OCI-LY3 (cell line): ENCODE results near the gene TMEM164.
A peak's percentile ranks its signal among the peaks of the same experiment; 100 is the strongest.

Source experiments
- H2AFZ ChIP-seq: fragments of 200-600, 300-600 bp; shearing (Covaris generic); 2 replicates; pipeline ENCODE4 v1.6.0; 2014; ENCODE audit warnings: antibody characterized with exemption, low read depth, low read length
- H3K27ac ChIP-seq: fragments of 200-600, 300-600 bp; sonication (generic); 2 replicates; pipeline ENCODE4 v1.5.1; 2014; ENCODE audit warnings: mild to moderate bottlenecking, low read length, moderate library complexity, mixed read lengths
- H3K27me3 ChIP-seq: fragments of 200-600, 300-600 bp; sonication (generic); 2 replicates; pipeline ENCODE4 v1.6.1; 2014; ENCODE audit warnings: low read depth, low read length, mixed read lengths
- H3K36me3 ChIP-seq: fragments of 200-600, 300-600 bp; sonication (generic); replicated peaks from 2 replicates; pipeline ENCODE3; 2014; ENCODE audit warnings: low read depth, low read length, mixed read lengths
- H3K4me1 ChIP-seq: fragments of 300-600, 200-600 bp; sonication (generic); 2 replicates; pipeline ENCODE4 v1.6.1; 2014; ENCODE audit warnings: low read length, mixed read lengths
- H3K4me2 ChIP-seq: fragments of 200-600, 300-600 bp; sonication (generic); 2 replicates; pipeline ENCODE4 v1.6.1; 2014; ENCODE audit warnings: low read length, mixed read lengths
- H3K4me3 ChIP-seq: fragments of 300-600, 200-600 bp; sonication (generic); 2 replicates; pipeline ENCODE4 v1.5.1; 2014; ENCODE audit warnings: antibody characterized with exemption, mild to moderate bottlenecking, low read length, moderate library complexity
- H3K79me2 ChIP-seq: fragments of 300-600, 200-600 bp; shearing (Covaris generic); 2 replicates; pipeline ENCODE4 v1.6.1; 2014; ENCODE audit warnings: mild to moderate bottlenecking, low read length, mixed read lengths
- H3K9ac ChIP-seq: fragments of 300-600, 200-600 bp; shearing (Covaris generic); 2 replicates; pipeline ENCODE4 v1.6.0; 2014; ENCODE audit warnings: mild to moderate bottlenecking, low read length, moderate library complexity
- H3K9me3 ChIP-seq: fragments of 200-600, 300-600 bp; shearing (Covaris generic); 2 replicates; pipeline ENCODE4 v1.6.1; 2014; ENCODE audit warnings: low read length, mixed read lengths; ENCODE audit not compliant: insufficient read depth
- H4K20me1 ChIP-seq: fragments of 200-600, 300-600 bp; sonication (generic); 2 replicates; pipeline ENCODE4 v1.6.1; 2016; ENCODE audit warnings: low read length, mixed read lengths; ENCODE audit not compliant: insufficient read depth
- EZH2phosphoT487 ChIP-seq: fragments of 200-600 bp; shearing (Covaris generic); IDR thresholded peaks from 2 replicates; pipeline ENCODE4 v1.6.1; 2018; ENCODE audit warnings: antibody characterized with exemption, mixed run types, low read depth
- TF ChIP-seq, protein P1 (sequence below): fragments of 200-600, 300-600 bp; sonication (generic); IDR thresholded peaks from 2 replicates; pipeline ENCODE4 v1.5.1; 2014; ENCODE audit warnings: antibody characterized with exemption, low read length, low read depth

The TMEM164 gene

GRCh38 chrX:110163488-110163887 lies 160.6 kb downstream of the TMEM164 start:
- H3K9me3 ChIP-seq = no peaks in the 10 kb centered on the region
- no peaks in the 10 kb centered on the region for H3K27me3 ChIP-seq

GRCh38 chrX:110167952-110168451 lies 165.1 kb downstream of the TMEM164 start:
- no peak overlapping the region for H3K9ac ChIP-seq
- TF ChIP-seq, protein P1, sequence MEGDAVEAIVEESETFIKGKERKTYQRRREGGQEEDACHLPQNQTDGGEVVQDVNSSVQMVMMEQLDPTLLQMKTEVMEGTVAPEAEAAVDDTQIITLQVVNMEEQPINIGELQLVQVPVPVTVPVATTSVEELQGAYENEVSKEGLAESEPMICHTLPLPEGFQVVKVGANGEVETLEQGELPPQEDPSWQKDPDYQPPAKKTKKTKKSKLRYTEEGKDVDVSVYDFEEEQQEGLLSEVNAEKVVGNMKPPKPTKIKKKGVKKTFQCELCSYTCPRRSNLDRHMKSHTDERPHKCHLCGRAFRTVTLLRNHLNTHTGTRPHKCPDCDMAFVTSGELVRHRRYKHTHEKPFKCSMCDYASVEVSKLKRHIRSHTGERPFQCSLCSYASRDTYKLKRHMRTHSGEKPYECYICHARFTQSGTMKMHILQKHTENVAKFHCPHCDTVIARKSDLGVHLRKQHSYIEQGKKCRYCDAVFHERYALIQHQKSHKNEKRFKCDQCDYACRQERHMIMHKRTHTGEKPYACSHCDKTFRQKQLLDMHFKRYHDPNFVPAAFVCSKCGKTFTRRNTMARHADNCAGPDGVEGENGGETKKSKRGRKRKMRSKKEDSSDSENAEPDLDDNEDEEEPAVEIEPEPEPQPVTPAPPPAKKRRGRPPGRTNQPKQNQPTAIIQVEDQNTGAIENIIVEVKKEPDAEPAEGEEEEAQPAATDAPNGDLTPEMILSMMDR = peak; percentile 63
- no peak for TF ChIP-seq EZH2phosphoT487
- H3K27me3 ChIP-seq = no peaks in the 10 kb centered on the region
- H3K79me2 ChIP-seq = no peaks in the 10 kb centered on the region
- H3K27ac ChIP-seq = no peak overlapping the region
- H3K4me2 ChIP-seq = no peak overlapping the region
- no peaks in the 10 kb centered on the region for H4K20me1 ChIP-seq
- H3K4me1 ChIP-seq = peaks cover 35% of the 10 kb centered on the region
- H3K9me3 ChIP-seq = no peaks in the 10 kb centered on the region
- H2AFZ ChIP-seq = no peak overlapping the region
- no peak overlapping the region for H3K4me3 ChIP-seq
- peaks cover 9% of the 10 kb centered on the region for H3K36me3 ChIP-seq

More at GRCh38 chrX:110163488-110163887, 160.6 kb downstream of the TMEM164 start:
- H3K79me2 ChIP-seq = no peaks in the 10 kb centered on the region
- TF ChIP-seq EZH2phosphoT487 = no peak
- TF ChIP-seq, protein P1 = no peak
- no peak overlapping the region for H3K4me3 ChIP-seq
- H3K4me2 ChIP-seq = no peak overlapping the region
- no peak overlapping the region for H3K9ac ChIP-seq
- peaks cover 34% of the 10 kb centered on the region for H3K4me1 ChIP-seq
- H4K20me1 ChIP-seq = peaks cover 10% of the 10 kb centered on the region; the same call in 1 of the 2 replicates
- no peak overlapping the region for H2AFZ ChIP-seq
- H3K36me3 ChIP-seq = no peaks in the 10 kb centered on the region
- H3K27ac ChIP-seq = no peak overlapping the region

DNA sequence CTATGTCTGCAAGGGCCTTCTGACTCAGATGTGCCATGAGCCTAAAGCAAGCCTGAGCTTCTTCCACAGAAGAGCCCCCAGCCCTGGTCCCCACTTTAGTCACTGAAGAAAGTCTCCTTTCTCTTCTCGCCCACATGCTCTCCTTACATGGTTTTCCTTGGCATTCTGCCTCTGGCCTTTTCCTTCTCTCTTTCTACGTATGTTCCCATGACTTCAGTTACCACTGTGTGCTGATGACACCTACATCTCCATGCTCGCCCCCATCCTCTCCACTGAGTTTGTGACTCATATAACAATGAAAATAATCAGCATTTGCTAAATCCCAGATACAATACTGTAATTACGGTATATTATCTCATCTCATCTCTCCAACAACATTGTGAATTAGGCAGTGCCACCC lies 165.7 kb downstream of the TMEM164 start:
- no peaks in the 10 kb centered on the region for H3K9me3 ChIP-seq
- no peak overlapping the region for H3K9ac ChIP-seq
- H3K36me3 ChIP-seq = peaks cover 12% of the 10 kb centered on the region
- no peak overlapping the region for H3K27ac ChIP-seq
- no peaks in the 10 kb centered on the region for H3K79me2 ChIP-seq
- H4K20me1 ChIP-seq = no peaks in the 10 kb centered on the region
- H3K4me2 ChIP-seq = no peak overlapping the region
- no peaks in the 10 kb centered on the region for H3K27me3 ChIP-seq
- no peak overlapping the region for H2AFZ ChIP-seq
- no peak overlapping the region for H3K4me3 ChIP-seq
- H3K4me1 ChIP-seq = peaks cover 35% of the 10 kb centered on the region
- TF ChIP-seq EZH2phosphoT487 = no peak
- TF ChIP-seq, protein P1 = no peak

DNA sequence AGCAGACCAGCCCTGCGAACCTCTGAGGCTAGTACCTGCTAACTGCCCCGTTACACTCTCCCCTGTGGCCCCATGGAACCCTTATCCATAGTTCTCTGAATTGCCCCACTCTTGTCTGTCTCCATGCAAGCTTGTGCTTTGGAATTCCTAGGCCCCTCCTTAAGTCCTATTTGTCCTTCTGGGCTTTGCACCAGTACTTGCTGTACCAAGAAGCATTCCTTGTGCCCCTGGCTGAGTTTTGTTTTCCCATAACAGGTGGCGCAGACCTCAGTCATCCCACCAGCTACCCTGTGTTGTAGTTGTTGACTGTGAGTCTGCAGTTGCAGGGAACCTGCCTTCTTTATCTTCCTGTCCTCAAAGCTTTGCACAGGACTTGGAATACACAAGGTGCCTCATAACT lies 167.1 kb downstream of the TMEM164 start:
- Histone ChIP-seq H3K79me2 (no peaks in the 10 kb centered on the region), H3K4me3 (no peak overlapping the region), H3K9me3 (no peaks in the 10 kb centered on the region), H3K4me2 (no peak overlapping the region), H3K4me1 (peaks cover 35% of the 10 kb centered on the region), H3K9ac (no peak overlapping the region), H3K27ac (no peak overlapping the region), H4K20me1 (no peaks in the 10 kb centered on the region), H2AFZ (no peak overlapping the region), H3K27me3 (no peaks in the 10 kb centered on the region), H3K36me3 (peaks cover 14% of the 10 kb centered on the region)
- TF ChIP-seq, protein P1 = no peak
- TF ChIP-seq EZH2phosphoT487 = no peak
